LNCAP (cell line): ENCODE data around the gene OR2AT4.

ENCODE experiments used
- TF ChIP-seq, protein P1 (sequence below): fragments of 450-650 bp; IDR thresholded peaks from 2 replicates; pipeline ENCODE4 v1.5.1; 2017; ENCODE audit warnings: mild to moderate bottlenecking

The OR2AT4 gene

DNA sequence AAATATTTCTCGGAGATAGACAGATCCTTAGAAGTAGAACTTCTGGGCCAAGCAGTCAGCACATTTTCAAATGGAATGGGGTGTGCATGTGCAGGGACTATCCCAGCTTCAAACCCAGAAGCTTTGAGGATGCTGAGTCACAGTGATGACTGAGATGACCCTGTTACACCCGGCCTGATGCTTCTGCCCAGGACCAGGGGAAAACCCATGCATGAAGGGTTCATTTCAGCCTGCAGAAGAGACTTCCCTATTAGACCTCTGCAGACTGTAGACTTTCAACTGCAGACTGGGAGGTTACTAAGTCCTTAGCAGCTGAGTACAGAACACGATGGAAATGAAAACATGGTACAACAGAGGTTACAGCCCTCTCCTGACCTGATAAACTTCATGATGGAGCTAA is 3.6 kb upstream of the OR2AT4 start:
- TF ChIP-seq, protein P1, sequence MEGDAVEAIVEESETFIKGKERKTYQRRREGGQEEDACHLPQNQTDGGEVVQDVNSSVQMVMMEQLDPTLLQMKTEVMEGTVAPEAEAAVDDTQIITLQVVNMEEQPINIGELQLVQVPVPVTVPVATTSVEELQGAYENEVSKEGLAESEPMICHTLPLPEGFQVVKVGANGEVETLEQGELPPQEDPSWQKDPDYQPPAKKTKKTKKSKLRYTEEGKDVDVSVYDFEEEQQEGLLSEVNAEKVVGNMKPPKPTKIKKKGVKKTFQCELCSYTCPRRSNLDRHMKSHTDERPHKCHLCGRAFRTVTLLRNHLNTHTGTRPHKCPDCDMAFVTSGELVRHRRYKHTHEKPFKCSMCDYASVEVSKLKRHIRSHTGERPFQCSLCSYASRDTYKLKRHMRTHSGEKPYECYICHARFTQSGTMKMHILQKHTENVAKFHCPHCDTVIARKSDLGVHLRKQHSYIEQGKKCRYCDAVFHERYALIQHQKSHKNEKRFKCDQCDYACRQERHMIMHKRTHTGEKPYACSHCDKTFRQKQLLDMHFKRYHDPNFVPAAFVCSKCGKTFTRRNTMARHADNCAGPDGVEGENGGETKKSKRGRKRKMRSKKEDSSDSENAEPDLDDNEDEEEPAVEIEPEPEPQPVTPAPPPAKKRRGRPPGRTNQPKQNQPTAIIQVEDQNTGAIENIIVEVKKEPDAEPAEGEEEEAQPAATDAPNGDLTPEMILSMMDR: no peak

DNA sequence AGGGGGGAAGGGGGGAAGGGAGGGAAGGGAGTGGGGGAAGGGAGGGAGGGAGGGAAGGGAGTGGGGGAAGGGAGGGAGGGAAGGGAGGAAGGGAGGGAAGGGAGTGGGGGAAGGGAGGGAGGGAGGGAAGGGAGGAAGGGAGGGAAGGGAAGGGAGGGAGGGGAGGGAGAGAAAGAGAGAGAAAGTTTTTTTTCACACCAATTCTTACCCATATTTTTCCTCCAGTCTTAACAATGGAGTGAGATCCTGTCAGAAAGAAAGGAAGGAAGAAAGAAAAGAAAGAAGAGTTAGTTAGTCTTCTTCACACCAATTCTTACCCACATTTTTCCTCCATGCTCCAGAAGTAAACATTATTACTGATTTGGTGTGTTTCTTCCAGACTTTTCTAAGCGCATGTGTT is 3.0 kb upstream of the OR2AT4 start:
- TF ChIP-seq, protein P1: no peak

DNA sequence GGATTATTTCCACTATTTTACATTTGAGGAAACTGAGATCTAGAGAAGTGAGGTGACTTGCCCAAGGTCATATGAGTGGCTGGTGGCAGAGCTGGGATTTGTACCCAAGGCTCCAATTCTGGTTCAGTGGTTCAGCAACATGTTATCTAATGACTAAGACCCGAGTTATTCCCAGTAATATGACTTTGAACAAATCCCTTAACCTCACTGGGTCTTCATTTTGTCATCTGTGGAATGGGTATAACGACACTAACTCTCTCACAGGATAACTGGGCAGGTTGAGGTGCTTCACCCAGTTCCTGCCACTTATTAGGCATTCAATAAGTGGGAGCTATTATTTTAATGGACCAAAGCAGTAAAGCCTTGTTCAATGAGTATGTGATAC is 489 bp upstream of the OR2AT4 start:
- TF ChIP-seq, protein P1: no peak

DNA sequence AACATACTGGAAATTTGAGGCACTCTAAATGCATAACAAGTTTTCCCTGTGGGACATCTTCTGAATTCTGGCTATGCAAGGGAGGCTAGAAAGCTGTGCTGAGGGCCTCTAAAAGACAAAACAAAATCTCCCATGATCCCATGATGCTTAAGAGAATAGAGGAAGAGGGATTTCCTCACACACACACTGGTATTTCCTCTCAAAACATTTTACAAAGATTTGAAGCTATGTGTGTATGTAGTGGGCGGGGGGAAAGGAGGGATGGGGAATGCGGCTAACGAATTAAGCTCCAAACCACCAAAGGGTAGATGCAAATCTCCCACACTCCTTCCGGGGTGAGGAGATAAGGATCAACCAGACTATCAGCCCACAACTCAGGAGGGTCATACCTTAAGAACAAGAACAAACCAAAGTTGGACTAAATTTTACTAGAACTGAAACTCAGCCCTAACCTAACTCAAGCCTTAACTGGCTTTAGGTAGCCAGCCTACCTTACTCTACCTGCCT is 6.0 kb downstream of the OR2AT4 start:
- TF ChIP-seq, protein P1: no peak

DNA sequence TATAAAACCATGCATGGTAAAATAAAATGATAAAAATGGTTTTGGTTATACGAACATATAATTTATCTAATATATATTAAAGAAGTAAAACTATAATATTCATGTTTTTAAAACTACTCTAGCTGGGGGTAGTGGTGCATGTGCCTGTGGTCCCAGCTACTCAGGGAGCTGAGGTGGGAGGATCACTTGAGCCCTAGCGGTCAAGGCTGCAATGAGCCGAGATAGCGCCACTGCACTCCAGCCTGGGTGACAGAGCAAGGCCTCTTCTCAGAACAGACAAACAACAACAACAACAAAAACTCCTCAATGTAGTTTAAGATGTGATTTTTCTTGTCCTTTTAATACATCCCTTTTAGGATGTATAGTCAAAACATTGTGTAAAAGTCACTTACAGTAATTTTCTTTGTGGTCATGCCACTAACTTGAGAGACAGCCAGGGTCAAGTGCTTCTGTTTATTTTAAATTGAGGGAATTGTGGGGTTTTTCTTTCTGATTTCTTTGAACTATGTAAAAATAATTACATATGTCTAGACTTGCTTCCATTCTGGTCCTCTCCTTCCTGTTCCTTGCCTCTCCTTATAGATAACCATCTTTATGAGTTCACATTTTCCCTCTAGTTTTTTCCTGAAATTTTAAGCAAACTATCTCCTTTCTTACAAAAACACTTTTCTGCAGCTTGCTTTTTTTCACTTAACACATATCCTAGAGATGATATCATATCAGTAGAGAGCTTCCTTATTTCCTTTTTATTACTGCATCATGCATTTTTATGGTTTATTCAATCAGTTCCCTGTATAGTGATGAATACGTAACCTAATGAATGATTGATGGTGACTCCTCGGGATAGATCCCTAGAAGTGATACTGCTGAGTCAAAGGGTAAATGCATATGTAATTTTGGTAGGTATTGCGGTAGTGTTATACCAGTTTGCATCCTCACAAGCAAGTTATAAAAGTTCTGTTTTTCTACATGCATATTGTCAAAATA is 9.1 kb downstream of the OR2AT4 start:
- TF ChIP-seq, protein P1: no peak

DNA sequence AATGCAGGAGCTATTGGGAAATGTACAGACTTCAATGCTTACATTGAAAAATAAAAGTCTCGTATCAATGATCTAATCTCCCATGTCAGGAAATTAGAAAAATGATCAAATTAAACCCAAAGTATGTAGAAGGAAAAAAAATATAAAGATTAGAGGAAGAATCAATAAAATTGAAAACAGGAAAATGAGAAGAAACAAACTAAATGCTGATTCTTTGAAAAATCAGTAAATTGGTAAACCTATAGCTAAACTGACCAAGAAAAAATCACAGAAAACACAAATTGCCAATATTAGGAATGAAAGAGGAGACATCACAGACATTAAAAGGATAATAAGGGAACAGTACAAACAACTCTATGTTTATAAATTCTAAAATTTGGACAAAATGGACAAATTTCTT is 11.8 kb downstream of the OR2AT4 start:
- TF ChIP-seq, protein P1: no peak

DNA sequence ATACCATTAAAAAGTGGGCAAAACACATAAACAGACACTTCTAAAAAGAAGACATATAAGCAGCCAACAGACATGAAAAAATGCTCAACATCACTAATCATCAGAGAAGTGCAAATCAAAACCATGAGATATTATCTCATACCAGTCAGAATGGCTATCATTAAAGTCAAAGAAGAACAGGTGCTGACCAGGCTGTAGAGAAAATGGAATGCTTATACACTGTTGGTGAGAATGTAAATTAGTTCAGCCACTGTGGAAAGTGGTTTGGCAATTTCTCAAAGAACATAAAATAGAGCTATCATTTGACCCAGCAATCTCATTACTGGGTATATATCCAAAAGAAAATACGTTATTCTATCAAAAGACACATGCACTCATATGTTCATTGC is 13.5 kb downstream of the OR2AT4 start:
- TF ChIP-seq, protein P1: no peak
